GM23248 (cell line): ENCODE data around the gene SKAP1. TPM values are rescaled to one million over a fixed set of nuclear protein-coding genes. Genes with fewer than 3 reads are reported as not detected.
A peak's percentile ranks its signal among the peaks of the same experiment; 100 is the strongest.

Experiments
- DNase-seq: peaks from one replicate; pipeline ENCODE4 v3.0.0-alpha.2; 2015
- H2AFZ ChIP-seq: fragments of 200-600 bp; sonication (generic); 2 replicates; pipeline ENCODE4 v1.6.1; 2016; ENCODE audit warnings: antibody characterized with exemption
- H3F3A ChIP-seq: fragments of 200-600 bp; sonication (generic); 2 replicates; pipeline ENCODE4 v1.6.1; 2016; ENCODE audit warnings: mild to moderate bottlenecking, antibody characterized with exemption, mixed run types; ENCODE audit not compliant: insufficient read depth
- H3K27ac ChIP-seq: fragments of 200-600 bp; sonication (generic); 2 replicates; pipeline ENCODE4 v1.5.1; 2016; ENCODE audit warnings: mild to moderate bottlenecking
- H3K27me3 ChIP-seq: fragments of 200-600 bp; sonication (generic); replicated peaks from 2 replicates; pipeline ENCODE4 v1.6.1; 2016; ENCODE audit warnings: mild to moderate bottlenecking; ENCODE audit not compliant: insufficient read depth
- H3K36me3 ChIP-seq: fragments of 200-600 bp; sonication (generic); 2 replicates; pipeline ENCODE4 v1.6.1; 2016; ENCODE audit warnings: low read depth, mild to moderate bottlenecking
- H3K4me1 ChIP-seq: fragments of 200-600 bp; sonication (generic); 2 replicates; pipeline ENCODE4 v1.6.1; 2016; ENCODE audit warnings: mild to moderate bottlenecking; ENCODE audit not compliant: insufficient read depth
- H3K4me2 ChIP-seq: fragments of 200-600 bp; sonication (generic); one replicate; pipeline ENCODE4 v1.6.1; 2016; ENCODE audit warnings: mild to moderate bottlenecking; ENCODE audit not compliant: unreplicated experiment
- H3K4me3 ChIP-seq: fragments of 200-600 bp; sonication (generic); 2 replicates; pipeline ENCODE4 v1.5.1; 2016; ENCODE audit warnings: mild to moderate bottlenecking
- H3K79me2 ChIP-seq: fragments of 200-600 bp; sonication (generic); 2 replicates; pipeline ENCODE4 v1.6.1; 2016; ENCODE audit warnings: mild to moderate bottlenecking; ENCODE audit not compliant: insufficient read depth
- H3K9ac ChIP-seq: fragments of 200-600 bp; sonication (generic); 2 replicates; pipeline ENCODE4 v1.6.1; 2016; ENCODE audit warnings: mild to moderate bottlenecking
- H3K9me2 ChIP-seq: fragments of 200-600 bp; sonication (generic); 2 replicates; pipeline ENCODE4 v1.6.1; 2016; ENCODE audit warnings: mixed run types, mild to moderate bottlenecking, moderate library complexity; ENCODE audit not compliant: insufficient read depth
- H3K9me3 ChIP-seq: fragments of 200-600 bp; sonication (generic); one replicate; pipeline ENCODE4 v1.6.1; 2017; ENCODE audit warnings: low read depth
- H4K20me1 ChIP-seq: fragments of 200-600 bp; sonication (generic); 2 replicates; pipeline ENCODE4 v1.6.0; 2016; ENCODE audit not compliant: insufficient read depth
- EZH2 ChIP-seq: fragments of 200-600 bp; sonication (generic); IDR thresholded peaks from 2 replicates; pipeline ENCODE4 v1.6.1; 2018; ENCODE audit warnings: antibody characterized with exemption, mild to moderate bottlenecking; ENCODE audit not compliant: insufficient read depth, poor library complexity, severe bottlenecking
- EZH2phosphoT487 ChIP-seq: fragments of 200-600 bp; sonication (generic); IDR thresholded peaks from 2 replicates; pipeline ENCODE4 v1.6.1; 2018; ENCODE audit warnings: antibody characterized with exemption, moderate library complexity, mild to moderate bottlenecking, low read depth; ENCODE audit not compliant: insufficient read depth
- WGBS, 2 experiments: methylation state at CpG; one replicate each; pipeline ENCODE4 v1.1.6; 2015 to 2017; ENCODE audit warnings: low lambda C conversion rate in 2 of 2, low coverage in 1 of 2; ENCODE audit errors: missing lambda C conversion rate in 2 of 2; 5-methylcytosine and 5-hydroxymethylcytosine counted together
- in situ Hi-C: fragments of 300-500 bp; cut with MboI; formaldehyde crosslinking; loops from 2 replicates; pipeline ENCODE4 v1.15.0; 2020
- polyA plus RNA-seq: library from polyadenylated mRNA; unstranded; fragments of >200 nt; fragmentation: Nextera tagmentation; extraction: Ambion mirVana; gene quantifications from 2 replicates; pipeline ENCODE4 v1.2.1, GENCODE V29; 2016
- total RNA-seq: library from RNA; depleted of rRNA; stranded (reverse); fragments of >200 nt; shearing (Covaris generic); gene quantifications from 2 replicates; pipeline ENCODE4 v1.2.3, GENCODE V29; 2014

The SKAP1 gene
- total and polyA plus RNA-seq, 2 experiments from 2014 or later: not detected

- Histone ChIP-seq H3K4me3 (no peak overlapping the region), H3K4me1 (peaks cover 65% of the 10 kb centered on the region)
- TF ChIP-seq EZH2 (no peak), EZH2phosphoT487 (no peak)
These were observed 189.9 kb downstream of the SKAP1 start for GRCh38 chr17:48240122-48240521.

DNA sequence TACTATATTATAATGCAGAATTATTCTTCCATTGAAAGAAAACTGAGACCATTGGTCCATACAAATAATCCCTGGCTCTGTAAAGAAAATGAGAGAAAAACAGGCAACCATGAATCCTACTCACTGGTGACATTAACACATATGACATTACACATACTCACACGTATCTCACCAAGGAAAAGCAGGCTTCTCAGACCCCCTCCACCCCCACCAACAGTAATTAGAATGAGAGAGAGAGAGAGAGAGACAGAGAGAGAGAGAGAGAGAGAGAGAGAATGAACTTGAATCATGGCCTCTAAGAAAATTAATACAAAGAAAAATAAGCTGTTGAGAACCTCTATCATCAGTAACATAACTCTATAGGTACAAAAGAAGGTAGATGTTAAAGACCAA, 190.4 kb downstream of the SKAP1 start:
- no peak for DNase-seq
- Histone ChIP-seq H3K9me2 (no peaks in the 10 kb centered on the region), H3F3A (peaks cover 70% of the 10 kb centered on the region), H3K4me3 (no peak overlapping the region), H3K27ac (no peak overlapping the region), H3K4me2 (no peak overlapping the region), H3K36me3 (no peaks in the 10 kb centered on the region), H3K9ac (no peak overlapping the region), H3K79me2 (no peaks in the 10 kb centered on the region), H2AFZ (no peak overlapping the region; the same call in 1 of the 2 replicates), H3K27me3 (no peaks in the 10 kb centered on the region), H3K9me3 (no peaks in the 10 kb centered on the region), H4K20me1 (no peaks in the 10 kb centered on the region), H3K4me1 (peaks cover 60% of the 10 kb centered on the region)
- in situ Hi-C loops: no loop called here
- TF ChIP-seq EZH2phosphoT487 (no peak), EZH2 (no peak)
- 53 to 69% methylated on average over 1 of the region's 1 CpG for WGBS, 2 experiments

More at GRCh38 chr17:48240122-48240521, 189.9 kb downstream of the SKAP1 start:
- H3K79me2 ChIP-seq: no peaks in the 10 kb centered on the region
- in situ Hi-C loops: no loop called here
- peaks cover 75% of the 10 kb centered on the region for H3F3A ChIP-seq
- DNase-seq: no peak
- no peaks in the 10 kb centered on the region for H4K20me1 ChIP-seq
- no peaks in the 10 kb centered on the region for H3K36me3 ChIP-seq
- no peaks in the 10 kb centered on the region for H3K27me3 ChIP-seq
- H3K27ac ChIP-seq: no peak overlapping the region
- no peak overlapping the region for H2AFZ ChIP-seq
- no peaks in the 10 kb centered on the region for H3K9me3 ChIP-seq
- H3K9ac ChIP-seq: no peak overlapping the region
- 83 to 92% methylated on average over 2 of the region's 2 CpGs for WGBS, 2 experiments
- H3K4me2 ChIP-seq: peak overlapping the region; percentile 62
- H3K9me2 ChIP-seq: no peaks in the 10 kb centered on the region

DNA sequence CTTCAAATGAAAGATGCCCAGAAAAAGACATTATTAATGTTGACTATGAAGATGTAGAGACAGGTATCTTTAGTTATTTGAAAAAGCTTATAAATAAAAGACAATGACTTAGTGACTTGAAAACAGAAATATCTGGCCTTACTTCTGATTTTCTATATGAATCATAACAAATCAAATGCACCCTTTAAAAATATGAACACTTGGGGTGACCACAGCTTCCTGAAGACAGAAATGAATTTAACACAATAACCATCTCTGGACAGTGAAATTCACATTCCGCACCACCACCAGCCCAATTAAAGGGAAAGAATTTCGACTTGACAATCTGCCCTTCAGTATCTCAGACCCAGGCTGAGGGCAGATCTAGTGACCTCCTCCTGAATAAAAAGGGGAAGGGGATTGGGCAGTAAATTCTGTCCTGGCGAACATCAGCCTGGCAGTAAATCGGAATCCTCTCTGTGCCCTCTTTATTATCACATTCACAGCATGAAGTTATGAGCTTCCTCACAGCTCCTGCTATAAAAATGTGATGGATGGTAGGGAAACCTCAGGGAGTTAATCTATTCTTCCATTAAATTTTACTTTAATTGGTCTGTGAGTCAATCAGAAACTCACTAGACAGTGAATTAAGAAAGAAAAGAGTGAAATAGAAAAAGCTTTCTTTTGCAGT, 190.9 kb downstream of the SKAP1 start:
- TF ChIP-seq EZH2phosphoT487 (no peak), EZH2 (no peak)
- H3K9me3 ChIP-seq: no peaks in the 10 kb centered on the region
- in situ Hi-C loops: no loop called here
- H3K4me2 ChIP-seq: no peak overlapping the region
- no peaks in the 10 kb centered on the region for H3K36me3 ChIP-seq
- H3K79me2 ChIP-seq: no peaks in the 10 kb centered on the region
- H3K4me3 ChIP-seq: no peak overlapping the region
- H3K27ac ChIP-seq: no peak overlapping the region
- WGBS, 2 experiments: 95 to 96% methylated on average over 4 of the region's 4 CpGs
- H3F3A ChIP-seq: peaks cover 65% of the 10 kb centered on the region
- H3K9me2 ChIP-seq: no peaks in the 10 kb centered on the region
- H3K27me3 ChIP-seq: no peaks in the 10 kb centered on the region
- H2AFZ ChIP-seq: no peak overlapping the region
- H4K20me1 ChIP-seq: no peaks in the 10 kb centered on the region
- DNase-seq: no peak
- no peak overlapping the region for H3K9ac ChIP-seq
- peaks cover 54% of the 10 kb centered on the region for H3K4me1 ChIP-seq

GRCh38 chr17:48237456-48237855, 192.6 kb downstream of the SKAP1 start:
- H3K4me2 ChIP-seq: peak overlapping the region; percentile 50
- H3K9ac ChIP-seq: no peak overlapping the region
- H4K20me1 ChIP-seq: no peaks in the 10 kb centered on the region
- H3K27ac ChIP-seq: 0 out of 2 replicates have a peak overlapping the region, but pooled peaks have one; percentile 28
- H3F3A ChIP-seq: peaks cover 50% of the 10 kb centered on the region
- no peak overlapping the region for H3K4me3 ChIP-seq
- H2AFZ ChIP-seq: no peak overlapping the region
- no peaks in the 10 kb centered on the region for H3K27me3 ChIP-seq
- H3K4me1 ChIP-seq: peaks cover 44% of the 10 kb centered on the region
- in situ Hi-C loops: no loop called here
- TF ChIP-seq EZH2: no peak
- TF ChIP-seq EZH2phosphoT487: no peak
- no peaks in the 10 kb centered on the region for H3K36me3 ChIP-seq
- no peaks in the 10 kb centered on the region for H3K9me3 ChIP-seq
- DNase-seq: peak; percentile 14
- H3K9me2 ChIP-seq: no peaks in the 10 kb centered on the region
- 71 to 81% methylated on average over 1 of the region's 1 CpG for WGBS, 2 experiments
- H3K79me2 ChIP-seq: no peaks in the 10 kb centered on the region

GRCh38 chr17:48236681-48237134, 193.3 kb downstream of the SKAP1 start:
- H3K9me2 ChIP-seq: no peaks in the 10 kb centered on the region
- H2AFZ ChIP-seq: no peak overlapping the region
- H3K4me1 ChIP-seq: peaks cover 38% of the 10 kb centered on the region
- no peak for TF ChIP-seq EZH2phosphoT487
- TF ChIP-seq EZH2: no peak
- H3K27ac ChIP-seq: 0 out of 2 replicates have a peak overlapping the region, but pooled peaks have one; percentile 28
- H3F3A ChIP-seq: peaks cover 46% of the 10 kb centered on the region
- H3K27me3 ChIP-seq: no peaks in the 10 kb centered on the region
- no peaks in the 10 kb centered on the region for H4K20me1 ChIP-seq
- in situ Hi-C loops: no loop called here
- no peaks in the 10 kb centered on the region for H3K36me3 ChIP-seq
- no peak overlapping the region for H3K4me2 ChIP-seq
- H3K79me2 ChIP-seq: no peaks in the 10 kb centered on the region
- H3K4me3 ChIP-seq: no peak overlapping the region
- H3K9ac ChIP-seq: no peak overlapping the region
- H3K9me3 ChIP-seq: no peaks in the 10 kb centered on the region
- peak; percentile 74 for DNase-seq
